Transverse colon (tissue), 4 donors: Measurements from ENCODE around the gene FKBP2. TPM values are rescaled to one million over a fixed set of nuclear protein-coding genes. Genes with fewer than 3 reads are reported as not detected.
A peak's percentile ranks its signal among the peaks of the same experiment; 100 is the strongest.

ENCODE experiments used
- DNase-seq: peaks from one replicate; pipeline ENCODE4 v3.0.0-alpha.2; 2019
- H3K27ac ChIP-seq, 4 donors: fragments of 200-600 bp; sonication (generic); 2 replicates each; pipeline ENCODE4 v1.5.1; 2016 to 2018; ENCODE audit warnings: inconsistent platforms in 4 of 4
- H3K27me3 ChIP-seq: fragments of 200-600 bp; sonication (generic); 2 replicates; pipeline ENCODE4 v1.5.1; 2017; ENCODE audit warnings: inconsistent platforms
- H3K36me3 ChIP-seq, 4 donors: fragments of 200-600 bp; sonication (generic); 2 replicates each; pipeline ENCODE4 v1.5.1; 2017 to 2019; ENCODE audit warnings: inconsistent platforms in 4 of 4
- H3K4me1 ChIP-seq, 4 donors: fragments of 200-600 bp; sonication (generic); 2 replicates each; pipeline ENCODE4 v1.5.1; 2017 to 2020; ENCODE audit warnings: inconsistent platforms in 4 of 4
- H3K4me3 ChIP-seq, 4 donors: fragments of 200-600 bp; sonication (generic); 1 replicate in 1 of 4; 2 replicates in 3 of 4; pipeline versions ENCODE4 v1.5.1 to v1.6.1; 2017 to 2019; ENCODE audit warnings: inconsistent platforms in 4 of 4
- H3K9me3 ChIP-seq, 2 donors: fragments of 200-600 bp; sonication (generic); 2 replicates each; pipeline ENCODE4 v1.5.1; 2017 to 2019; ENCODE audit warnings: inconsistent platforms in 2 of 2
- EP300 ChIP-seq: sonication (generic); formaldehyde crosslinking; IDR thresholded peaks from one replicate; pipeline ENCODE4 v1.6.1; 2017; ENCODE audit warnings: antibody characterized with exemption, low read depth
- POLR2A ChIP-seq: fragments of 450-650 bp; IDR thresholded peaks from one replicate; pipeline ENCODE4 v1.6.1; 2016; ENCODE audit warnings: antibody characterized with exemption, mild to moderate bottlenecking, moderate library complexity
- POLR2AphosphoS5 ChIP-seq, 3 donors: sonication (generic); formaldehyde crosslinking; IDR thresholded peaks; one replicate each; pipeline ENCODE4 v1.6.1; 2016; ENCODE audit warnings: antibody characterized with exemption in 3 of 3
- WGBS, 2 donors: methylation state at CpG; one replicate each; pipeline ENCODE4 v1.1.5; 2018; ENCODE audit warnings: low coverage in 1 of 2; 5-methylcytosine and 5-hydroxymethylcytosine counted together
- in situ Hi-C, 4 donors: fragments of 200-750 bp; cut with MboI; loops; one replicate each; pipeline versions ENCODE4 v1.15.0 to v1.15.1; 2017; ENCODE audit warnings: low sequenced_read_pairs in 3 of 4, low pct_ligation_motif_present in 1 of 4, low pct_unique_long_range_greater_than_20kb in 1 of 4
- intact Hi-C: fragments of 100-400 bp; cut with DNase I; formaldehyde crosslinking; loops from one replicate; pipeline ENCODE4 v1.15.1; 2023; ENCODE audit warnings: low total_unique reads
- total RNA-seq, 4 donors: library from RNA; depleted of rRNA; stranded (reverse); fragments of >200 nt; gene quantifications; one replicate each; pipeline ENCODE4 v1.1.0, GENCODE V29; 2016
- TF ChIP-seq, protein P1 (sequence below), 5 experiments: fragments of 200-600 bp in 3 of 5; fragments of 450-650 bp in 2 of 5; sonication (generic) in 3 of 5; IDR thresholded peaks; 1 replicate in 2 of 5; 2 replicates in 3 of 5; pipeline ENCODE4 v1.5.1; 2016 to 2017; ENCODE audit warnings: antibody characterized with exemption in 5 of 5, inconsistent platforms in 3 of 5, mild to moderate bottlenecking in 2 of 5, moderate library complexity in 1 of 5

Gene FKBP2
- total RNA-seq, 4 donors from 2014 or later: 63.6 to 203 (median 102) TPM

DNA sequence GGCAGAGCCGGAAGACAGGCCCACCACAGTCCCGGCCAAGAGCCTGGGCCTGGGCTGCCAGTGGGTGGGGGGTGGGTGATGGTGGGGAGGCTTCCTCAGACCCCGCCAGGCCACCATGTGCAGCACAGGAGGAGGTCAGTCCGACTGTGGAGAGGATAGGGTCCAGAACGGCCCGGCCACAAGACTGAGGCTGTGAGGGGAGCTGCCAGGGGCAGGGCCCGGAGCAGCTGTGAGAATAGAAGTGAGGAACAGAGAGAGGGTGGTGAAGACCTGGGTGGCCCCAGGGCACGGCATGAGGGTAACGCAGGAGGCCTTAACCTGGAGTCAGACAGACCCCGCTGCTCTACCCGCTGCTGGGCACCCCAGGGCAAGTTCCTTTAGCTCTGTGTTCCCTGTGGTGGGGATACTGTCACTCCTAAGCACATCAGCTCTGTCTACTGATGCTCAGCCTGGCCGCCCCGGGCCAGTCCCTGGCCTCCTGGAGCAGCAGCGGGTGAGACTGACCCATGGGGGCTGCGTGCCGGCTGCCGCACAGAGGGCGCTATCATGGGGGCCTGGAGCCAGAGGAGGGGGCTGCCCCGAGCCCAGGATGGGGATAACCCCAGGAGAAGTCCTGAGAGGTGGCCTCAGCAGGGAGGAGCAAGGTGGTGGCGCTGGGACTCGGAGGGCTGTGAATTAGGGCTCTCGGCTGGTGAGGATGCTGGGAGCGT is 32.7 kb upstream of the FKBP2 start:
- Histone ChIP-seq H3K4me3 (peak overlapping the region in 2 of 4 donors; percentile 34 to 52), H3K27me3 (no peaks in the 10 kb centered on the region), H3K4me1 (peaks cover 7 to 38% (median 34%) of the 10 kb centered on the region in 4 donors), H3K36me3 (peaks cover 0 to 11% (median 4%) of the 10 kb centered on the region in 4 donors), H3K27ac (peak overlapping the region; percentile 73 to 85 (median 80)), H3K9me3 (no peaks in the 10 kb centered on the region)
- no peak for DNase-seq
- 83 to 100% methylated on average over 2 to 23 of the region's 23 CpGs for WGBS, 2 donors
- TF ChIP-seq, protein P1, sequence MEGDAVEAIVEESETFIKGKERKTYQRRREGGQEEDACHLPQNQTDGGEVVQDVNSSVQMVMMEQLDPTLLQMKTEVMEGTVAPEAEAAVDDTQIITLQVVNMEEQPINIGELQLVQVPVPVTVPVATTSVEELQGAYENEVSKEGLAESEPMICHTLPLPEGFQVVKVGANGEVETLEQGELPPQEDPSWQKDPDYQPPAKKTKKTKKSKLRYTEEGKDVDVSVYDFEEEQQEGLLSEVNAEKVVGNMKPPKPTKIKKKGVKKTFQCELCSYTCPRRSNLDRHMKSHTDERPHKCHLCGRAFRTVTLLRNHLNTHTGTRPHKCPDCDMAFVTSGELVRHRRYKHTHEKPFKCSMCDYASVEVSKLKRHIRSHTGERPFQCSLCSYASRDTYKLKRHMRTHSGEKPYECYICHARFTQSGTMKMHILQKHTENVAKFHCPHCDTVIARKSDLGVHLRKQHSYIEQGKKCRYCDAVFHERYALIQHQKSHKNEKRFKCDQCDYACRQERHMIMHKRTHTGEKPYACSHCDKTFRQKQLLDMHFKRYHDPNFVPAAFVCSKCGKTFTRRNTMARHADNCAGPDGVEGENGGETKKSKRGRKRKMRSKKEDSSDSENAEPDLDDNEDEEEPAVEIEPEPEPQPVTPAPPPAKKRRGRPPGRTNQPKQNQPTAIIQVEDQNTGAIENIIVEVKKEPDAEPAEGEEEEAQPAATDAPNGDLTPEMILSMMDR (IDR thresholded peaks at IDR 0.05): no peak
- TF ChIP-seq EP300 (no peak), POLR2A (no peak)
- intact Hi-C loops: no loop called here
- in situ Hi-C loops: loop anchor here in 1 of 4 donors (10.0 kb wide), 1 partner anchor 87 kb away; the partner anchor contains the start of gene KCNK4

DNA sequence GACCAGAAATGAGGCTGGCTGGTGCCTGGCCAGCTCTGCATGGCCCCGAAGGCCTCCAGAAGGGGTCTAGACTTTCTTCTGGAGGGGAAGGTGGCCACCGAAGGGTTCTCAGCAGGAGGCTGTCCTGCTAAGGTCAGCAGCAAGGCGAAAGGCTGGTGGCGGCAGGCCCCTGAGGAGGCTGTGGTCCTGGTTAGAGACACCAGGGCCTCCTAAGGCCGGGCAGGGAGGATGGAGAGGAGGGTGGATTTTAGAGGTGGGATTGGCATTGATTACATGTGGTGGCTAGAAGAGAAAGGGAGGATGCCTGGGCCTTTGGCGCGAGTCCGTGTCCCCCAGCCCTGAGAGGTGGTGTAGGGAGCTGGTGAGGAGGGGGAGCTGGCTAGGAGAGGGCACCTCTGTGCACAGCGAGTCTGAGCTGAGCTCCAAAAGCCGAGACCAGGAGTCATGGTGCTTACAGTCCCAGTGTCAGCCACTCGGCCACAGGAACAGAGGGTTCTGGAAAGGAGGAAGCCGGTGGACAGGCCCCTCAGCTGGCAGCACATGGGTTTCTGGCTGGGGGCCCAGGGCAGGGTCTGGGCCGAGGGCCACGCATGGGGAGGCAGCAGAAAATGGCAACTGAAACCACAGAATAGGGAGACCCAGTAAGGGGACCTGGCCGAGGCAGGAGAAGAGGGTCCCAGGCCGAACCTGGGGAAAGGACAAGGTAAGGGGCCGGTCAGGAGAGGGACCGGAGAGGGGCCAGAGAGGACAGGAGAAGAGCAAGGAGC is 31.9 kb upstream of the FKBP2 start:
- intact Hi-C loops: no loop called here
- WGBS, 2 donors: 87 to 88% methylated on average over 11 to 18 of the region's 18 CpGs
- DNase-seq: no peak
- no peak for TF ChIP-seq POLR2A
- no peak for TF ChIP-seq POLR2AphosphoS5 (IDR thresholded peaks at IDR 0.05)
- TF ChIP-seq EP300: no peak
- TF ChIP-seq, protein P1 (IDR thresholded peaks at IDR 0.05): no peak
- no peak overlapping the region for H3K4me3 ChIP-seq
- H3K4me1 ChIP-seq: peaks cover 7 to 38% (median 33%) of the 10 kb centered on the region in 4 donors
- H3K27ac ChIP-seq: peak overlapping the region in 3 of 4 donors; percentile 73 to 85 (median 79)
- H3K9me3 ChIP-seq: no peaks in the 10 kb centered on the region
- no peaks in the 10 kb centered on the region for H3K27me3 ChIP-seq
- in situ Hi-C loops: loop anchor here in 1 of 4 donors (10.0 kb wide), 1 partner anchor 86 kb away; the partner anchor contains the start of gene KCNK4
- H3K36me3 ChIP-seq: peaks cover 0 to 3% (median under 1%) of the 10 kb centered on the region in 4 donors

DNA sequence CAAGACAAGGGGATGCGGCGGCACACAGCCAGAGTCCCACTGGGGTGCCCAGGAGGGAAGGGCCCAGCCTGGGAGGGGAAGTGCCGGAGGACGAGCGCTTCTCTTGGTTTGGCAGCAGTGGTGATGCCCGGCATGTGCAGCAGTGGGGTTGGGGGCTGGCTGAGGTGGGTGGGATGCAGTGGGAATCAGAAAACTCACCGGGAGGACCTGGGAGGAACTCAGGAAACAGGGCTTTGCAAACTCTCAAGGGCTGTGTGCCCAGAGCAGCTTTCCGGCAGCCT is 31.4 kb upstream of the FKBP2 start:
- TF ChIP-seq POLR2A: no peak
- TF ChIP-seq POLR2AphosphoS5 (IDR thresholded peaks at IDR 0.05): no peak
- TF ChIP-seq, protein P1 (IDR thresholded peaks at IDR 0.05): no peak
- TF ChIP-seq EP300: no peak
- in situ Hi-C loops: loop anchor here in 1 of 4 donors (10.0 kb wide), 1 partner anchor 85 kb away; the partner anchor contains the start of gene KCNK4
- Histone ChIP-seq H3K4me1 (peaks cover 7 to 33% (median 28%) of the 10 kb centered on the region in 4 donors), H3K36me3 (no peaks in the 10 kb centered on the region), H3K27ac (no peak overlapping the region), H3K27me3 (no peaks in the 10 kb centered on the region), H3K4me3 (no peak overlapping the region), H3K9me3 (no peaks in the 10 kb centered on the region)
- intact Hi-C loops: no loop called here
- WGBS, 2 donors: 88 to 100% methylated on average over 3 to 8 of the region's 8 CpGs
- DNase-seq: no peak

DNA sequence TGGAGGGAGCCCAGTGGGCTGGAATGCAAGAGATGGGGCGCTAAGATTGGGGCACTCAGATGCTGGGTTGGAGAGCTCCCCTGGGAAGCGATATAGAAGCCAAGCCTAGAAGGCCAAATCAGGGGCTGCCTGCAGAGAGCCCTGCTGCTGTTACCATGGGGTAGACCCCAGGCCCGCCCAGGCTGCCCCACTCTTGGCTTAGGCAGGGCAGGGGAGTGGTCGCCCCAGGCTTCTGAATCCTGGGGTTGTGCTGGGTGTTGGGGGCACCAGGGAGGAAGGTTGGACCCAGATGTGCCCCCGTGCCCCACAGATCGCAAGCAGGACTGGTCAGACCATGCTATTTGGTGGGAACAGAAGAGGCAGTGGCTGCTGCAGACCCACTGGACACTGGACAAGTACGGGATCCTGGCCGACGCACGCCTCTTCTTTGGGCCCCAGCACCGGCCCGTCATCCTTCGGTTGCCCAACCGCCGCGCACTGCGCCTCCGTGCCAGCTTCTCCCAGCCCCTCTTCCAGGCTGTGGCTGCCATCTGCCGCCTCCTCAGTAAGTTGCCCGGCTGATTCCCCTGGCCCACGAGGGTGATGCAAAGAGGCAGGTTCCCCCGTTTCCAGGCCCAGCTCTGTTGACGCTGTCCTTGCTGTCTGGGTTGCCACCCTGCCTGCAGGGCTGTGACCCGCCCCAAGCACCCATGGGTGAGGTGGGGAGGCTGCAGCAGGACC is 30.4 kb upstream of the FKBP2 start:
- Histone ChIP-seq H3K4me3 (no peak overlapping the region), H3K27me3 (no peaks in the 10 kb centered on the region), H3K36me3 (peaks cover 0 to 4% (median 0%) of the 10 kb centered on the region in 4 donors), H3K27ac (no peak overlapping the region), H3K9me3 (no peaks in the 10 kb centered on the region), H3K4me1 (peaks cover 7 to 23% (median 19%) of the 10 kb centered on the region in 4 donors)
- in situ Hi-C loops (no loop called here), intact Hi-C loops (no loop called here)
- TF ChIP-seq POLR2AphosphoS5 (IDR thresholded peaks at IDR 0.05) (no peak), POLR2A (no peak), EP300 (no peak)
- TF ChIP-seq, protein P1 (IDR thresholded peaks at IDR 0.05): no peak
- no peak for DNase-seq
- 93% methylated on average over 24 of the region's 24 CpGs; no CpG with 5 or more reads in 1 of the 2 donors for WGBS, 2 donors
